ENCODE results near the gene SDR9C7. TPM values are rescaled to one million over a fixed set of nuclear protein-coding genes. Genes with fewer than 3 reads are reported as not detected.
"Not testable (repeated sequence)": the region's sequence is repeated elsewhere in the genome, so short reads cannot be mapped to it uniquely, and the experiment has no call there.

SDR9C7 gene
- total RNA-seq, 1 experiment from 2014 or later = not detected

GRCh38 chr12:56916996-56917333, 17.2 kb downstream of the SDR9C7 start:
- H3K4me1 ChIP-seq (ENCODE audit: low read length) = no peaks in the 10 kb centered on the region
- H3K27me3 ChIP-seq (ENCODE audit: low read length) = no peaks in the 10 kb centered on the region
- H3K9me3 ChIP-seq (ENCODE audit: low read length) = no peaks in the 10 kb centered on the region
- H3K4me3 ChIP-seq (ENCODE audit: low read length) = no peak overlapping the region
- DNase-seq = no peak
- no peaks in the 10 kb centered on the region for H3K79me2 ChIP-seq (ENCODE audit: low read length)
- H2AFZ ChIP-seq (ENCODE audit: low read length) = no peak overlapping the region
- no peak overlapping the region for H3K4me2 ChIP-seq (ENCODE audit: low read depth, low read length, poor library complexity, severe bottlenecking)
- H4K20me1 ChIP-seq (ENCODE audit: insufficient read depth, low read depth, low read length) = no peaks in the 10 kb centered on the region
- no peaks in the 10 kb centered on the region for H3K9me2 ChIP-seq (replicated peaks; ENCODE audit: insufficient read depth, low read length)
- no peak overlapping the region for H3K27ac ChIP-seq (ENCODE audit: low read length)
- no peaks in the 10 kb centered on the region for H3K36me3 ChIP-seq (ENCODE audit: insufficient read depth, low read length)
- no peak overlapping the region for H3K9ac ChIP-seq (ENCODE audit: low read length)

GRCh38 chr12:56916296-56916995, 17.8 kb downstream of the SDR9C7 start:
- Histone ChIP-seq H4K20me1 (ENCODE audit: insufficient read depth, low read depth, low read length) (no peaks in the 10 kb centered on the region), H3K27me3 (ENCODE audit: low read length) (no peaks in the 10 kb centered on the region), H3K9me3 (ENCODE audit: low read length) (no peaks in the 10 kb centered on the region), H3K36me3 (ENCODE audit: insufficient read depth, low read length) (no peaks in the 10 kb centered on the region), H3K79me2 (ENCODE audit: low read length) (no peaks in the 10 kb centered on the region), H3K4me3 (ENCODE audit: low read length) (no peak overlapping the region), H3K27ac (ENCODE audit: low read length) (no peak overlapping the region), H3K4me1 (ENCODE audit: low read length) (no peaks in the 10 kb centered on the region), H2AFZ (ENCODE audit: low read length) (no peak overlapping the region), H3K9me2 (replicated peaks; ENCODE audit: insufficient read depth, low read length) (no peaks in the 10 kb centered on the region), H3K4me2 (ENCODE audit: low read depth, low read length, poor library complexity, severe bottlenecking) (no peak overlapping the region), H3K9ac (ENCODE audit: low read length) (no peak overlapping the region)
- DNase-seq = no peak

GRCh38 chr12:56914724-56915123, 19.5 kb downstream of the SDR9C7 start:
- no peaks in the 10 kb centered on the region for H3K4me1 ChIP-seq (ENCODE audit: low read length)
- H2AFZ ChIP-seq (ENCODE audit: low read length) = no peak overlapping the region
- H3K36me3 ChIP-seq (ENCODE audit: insufficient read depth, low read length) = no peaks in the 10 kb centered on the region

GRCh38 chr12:56914256-56914655, 20.0 kb downstream of the SDR9C7 start:
- no peaks in the 10 kb centered on the region for H3K4me1 ChIP-seq (ENCODE audit: low read length)
- no peaks in the 10 kb centered on the region for H3K79me2 ChIP-seq (ENCODE audit: low read length)
- no peaks in the 10 kb centered on the region for H3K9me2 ChIP-seq (replicated peaks; ENCODE audit: insufficient read depth, low read length)

More at GRCh38 chr12:56914724-56915123, 19.5 kb downstream of the SDR9C7 start:
- Histone ChIP-seq H3K27ac (ENCODE audit: low read length) (no peak overlapping the region), H4K20me1 (ENCODE audit: insufficient read depth, low read depth, low read length) (no peaks in the 10 kb centered on the region), H3K9me2 (replicated peaks; ENCODE audit: insufficient read depth, low read length) (no peaks in the 10 kb centered on the region), H3K9me3 (ENCODE audit: low read length) (no peaks in the 10 kb centered on the region; the same call in 1 of the 2 replicates), H3K9ac (ENCODE audit: low read length) (no peak overlapping the region), H3K79me2 (ENCODE audit: low read length) (no peaks in the 10 kb centered on the region), H3K4me2 (ENCODE audit: low read depth, low read length, poor library complexity, severe bottlenecking) (no peak overlapping the region), H3K4me3 (ENCODE audit: low read length) (no peak overlapping the region), H3K27me3 (ENCODE audit: low read length) (no peaks in the 10 kb centered on the region)
- no peak for DNase-seq

GRCh38 chr12:56909403-56909802, 24.8 kb downstream of the SDR9C7 start:
- not testable (repeated sequence) for H3K9me2 ChIP-seq (replicated peaks; ENCODE audit: insufficient read depth, low read length); H4K20me1 ChIP-seq (ENCODE audit: insufficient read depth, low read depth, low read length); H3K79me2 ChIP-seq (ENCODE audit: low read length); H3K9me3 ChIP-seq (ENCODE audit: low read length); H3K4me3 ChIP-seq (ENCODE audit: low read length); H3K4me1 ChIP-seq (ENCODE audit: low read length); H2AFZ ChIP-seq (ENCODE audit: low read length); DNase-seq; H3K4me2 ChIP-seq (ENCODE audit: low read depth, low read length, poor library complexity, severe bottlenecking); H3K27ac ChIP-seq (ENCODE audit: low read length); H3K36me3 ChIP-seq (ENCODE audit: insufficient read depth, low read length); H3K9ac ChIP-seq (ENCODE audit: low read length); H3K27me3 ChIP-seq (ENCODE audit: low read length)

More at GRCh38 chr12:56914256-56914655, 20.0 kb downstream of the SDR9C7 start:
- no peak overlapping the region for H3K4me3 ChIP-seq (ENCODE audit: low read length)
- no peaks in the 10 kb centered on the region for H3K36me3 ChIP-seq (ENCODE audit: insufficient read depth, low read length)
- H3K9me3 ChIP-seq (ENCODE audit: low read length) = no peaks in the 10 kb centered on the region; the same call in 1 of the 2 replicates
- no peak overlapping the region for H2AFZ ChIP-seq (ENCODE audit: low read length)
- H3K27ac ChIP-seq (ENCODE audit: low read length) = no peak overlapping the region
- no peaks in the 10 kb centered on the region for H3K27me3 ChIP-seq (ENCODE audit: low read length)
- H4K20me1 ChIP-seq (ENCODE audit: insufficient read depth, low read depth, low read length) = no peaks in the 10 kb centered on the region
- no peak overlapping the region for H3K9ac ChIP-seq (ENCODE audit: low read length)
- no peak overlapping the region for H3K4me2 ChIP-seq (ENCODE audit: low read depth, low read length, poor library complexity, severe bottlenecking)
- DNase-seq = no peak

GRCh38 chr12:56908136-56908535, 26.1 kb downstream of the SDR9C7 start:
- no peak overlapping the region for H3K4me2 ChIP-seq (ENCODE audit: low read depth, low read length, poor library complexity, severe bottlenecking)
- no peak overlapping the region for H2AFZ ChIP-seq (ENCODE audit: low read length)
- H3K79me2 ChIP-seq (ENCODE audit: low read length) = no peaks in the 10 kb centered on the region
- no peak for DNase-seq
- H3K27me3 ChIP-seq (ENCODE audit: low read length) = no peaks in the 10 kb centered on the region
- no peaks in the 10 kb centered on the region for H4K20me1 ChIP-seq (ENCODE audit: insufficient read depth, low read depth, low read length)
- H3K9ac ChIP-seq (ENCODE audit: low read length) = no peak overlapping the region
- no peaks in the 10 kb centered on the region for H3K4me1 ChIP-seq (ENCODE audit: low read length)
- no peaks in the 10 kb centered on the region for H3K9me2 ChIP-seq (replicated peaks; ENCODE audit: insufficient read depth, low read length)
- no peak overlapping the region for H3K27ac ChIP-seq (ENCODE audit: low read length)
- no peaks in the 10 kb centered on the region; the same call in 1 of the 2 replicates for H3K9me3 ChIP-seq (ENCODE audit: low read length)
- H3K36me3 ChIP-seq (ENCODE audit: insufficient read depth, low read length) = no peaks in the 10 kb centered on the region
- H3K4me3 ChIP-seq (ENCODE audit: low read length) = no peak overlapping the region

DNA sequence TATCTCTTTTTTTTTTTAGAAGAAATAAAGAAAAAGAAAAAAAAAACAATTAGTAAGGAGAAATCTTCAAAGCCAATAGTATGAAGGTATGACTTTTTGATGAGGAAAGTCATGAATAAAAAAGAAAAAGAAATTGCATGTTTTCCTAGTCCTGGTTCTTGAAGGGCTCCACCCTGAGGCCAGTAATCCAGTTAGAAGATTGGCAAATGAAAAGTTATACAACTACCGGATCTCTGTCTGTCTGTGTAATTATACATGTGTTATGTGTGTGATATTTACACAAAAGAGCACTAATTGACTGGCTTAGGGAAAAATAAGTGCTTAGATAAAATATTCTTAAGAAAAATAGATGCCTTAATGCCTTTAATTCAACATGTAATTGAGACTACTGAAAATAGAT, 28.4 kb downstream of the SDR9C7 start:
- H3K9ac ChIP-seq (ENCODE audit: low read length) = no peak overlapping the region
- no peak overlapping the region for H2AFZ ChIP-seq (ENCODE audit: low read length)
- H3K27ac ChIP-seq (ENCODE audit: low read length) = no peak overlapping the region
- H3K79me2 ChIP-seq (ENCODE audit: low read length) = no peaks in the 10 kb centered on the region
- no peaks in the 10 kb centered on the region for H3K4me1 ChIP-seq (ENCODE audit: low read length)
- no peaks in the 10 kb centered on the region for H3K27me3 ChIP-seq (ENCODE audit: low read length)
- no peak overlapping the region for H3K4me2 ChIP-seq (ENCODE audit: low read depth, low read length, poor library complexity, severe bottlenecking)
- H3K36me3 ChIP-seq (ENCODE audit: insufficient read depth, low read length) = no peaks in the 10 kb centered on the region
- no peaks in the 10 kb centered on the region for H4K20me1 ChIP-seq (ENCODE audit: insufficient read depth, low read depth, low read length)
- no peak for DNase-seq
- no peaks in the 10 kb centered on the region; the same call in 1 of the 2 replicates for H3K9me3 ChIP-seq (ENCODE audit: low read length)
- no peaks in the 10 kb centered on the region for H3K9me2 ChIP-seq (replicated peaks; ENCODE audit: insufficient read depth, low read length)
- no peak overlapping the region for H3K4me3 ChIP-seq (ENCODE audit: low read length)

DNA sequence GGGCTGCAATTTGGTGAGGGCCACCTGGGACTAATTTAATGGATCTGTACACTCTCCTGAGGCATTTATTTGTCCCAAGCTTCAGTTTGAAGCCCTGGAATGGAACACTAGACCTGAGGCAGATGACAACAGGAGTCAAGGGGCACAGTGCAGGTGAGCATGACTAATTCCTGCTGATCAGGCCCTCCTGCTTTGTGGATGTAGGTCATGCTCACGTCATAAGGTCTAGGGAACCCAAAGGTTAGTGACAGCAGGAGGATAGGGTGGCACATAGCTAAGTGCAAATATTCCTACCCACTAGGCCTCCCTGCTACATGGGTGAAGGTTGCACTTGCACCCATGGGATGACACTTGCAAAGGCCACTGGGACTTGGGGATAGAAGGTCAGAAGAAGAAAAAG, 30.8 kb downstream of the SDR9C7 start:
- no peaks in the 10 kb centered on the region; the same call in 1 of the 2 replicates for H3K9me3 ChIP-seq (ENCODE audit: low read length)
- no peak overlapping the region for H3K4me3 ChIP-seq (ENCODE audit: low read length)
- no peak overlapping the region for H3K9ac ChIP-seq (ENCODE audit: low read length)
- no peaks in the 10 kb centered on the region for H3K79me2 ChIP-seq (ENCODE audit: low read length)
- H3K27me3 ChIP-seq (ENCODE audit: low read length) = no peaks in the 10 kb centered on the region
- H3K36me3 ChIP-seq (ENCODE audit: insufficient read depth, low read length) = no peaks in the 10 kb centered on the region
- DNase-seq = no peak
- no peaks in the 10 kb centered on the region for H4K20me1 ChIP-seq (ENCODE audit: insufficient read depth, low read depth, low read length)
- H3K4me1 ChIP-seq (ENCODE audit: low read length) = no peaks in the 10 kb centered on the region
- no peak overlapping the region for H3K4me2 ChIP-seq (ENCODE audit: low read depth, low read length, poor library complexity, severe bottlenecking)
- H3K27ac ChIP-seq (ENCODE audit: low read length) = no peak overlapping the region
- no peak overlapping the region for H2AFZ ChIP-seq (ENCODE audit: low read length)
- H3K9me2 ChIP-seq (replicated peaks; ENCODE audit: insufficient read depth, low read length) = no peaks in the 10 kb centered on the region
